Testis (tissue), 2 donors: ENCODE results near the gene CNTN4.

ENCODE experiments used
- POLR2A ChIP-seq: fragments of 450-650 bp; IDR thresholded peaks from one replicate; pipeline ENCODE4 v1.6.1; 2017; ENCODE audit warnings: antibody characterized with exemption, mild to moderate bottlenecking, moderate library complexity
- TF ChIP-seq, protein P1 (sequence below), 3 experiments: fragments of 450-650 bp in 2 of 3; fragments of 200-600 bp in 1 of 3; sonication (generic) in 1 of 3; IDR thresholded peaks; one replicate each; pipeline ENCODE4 v1.5.1; 2016 to 2019; ENCODE audit warnings: antibody characterized with exemption in 3 of 3, mild to moderate bottlenecking in 2 of 3, moderate library complexity in 1 of 3

DNA sequence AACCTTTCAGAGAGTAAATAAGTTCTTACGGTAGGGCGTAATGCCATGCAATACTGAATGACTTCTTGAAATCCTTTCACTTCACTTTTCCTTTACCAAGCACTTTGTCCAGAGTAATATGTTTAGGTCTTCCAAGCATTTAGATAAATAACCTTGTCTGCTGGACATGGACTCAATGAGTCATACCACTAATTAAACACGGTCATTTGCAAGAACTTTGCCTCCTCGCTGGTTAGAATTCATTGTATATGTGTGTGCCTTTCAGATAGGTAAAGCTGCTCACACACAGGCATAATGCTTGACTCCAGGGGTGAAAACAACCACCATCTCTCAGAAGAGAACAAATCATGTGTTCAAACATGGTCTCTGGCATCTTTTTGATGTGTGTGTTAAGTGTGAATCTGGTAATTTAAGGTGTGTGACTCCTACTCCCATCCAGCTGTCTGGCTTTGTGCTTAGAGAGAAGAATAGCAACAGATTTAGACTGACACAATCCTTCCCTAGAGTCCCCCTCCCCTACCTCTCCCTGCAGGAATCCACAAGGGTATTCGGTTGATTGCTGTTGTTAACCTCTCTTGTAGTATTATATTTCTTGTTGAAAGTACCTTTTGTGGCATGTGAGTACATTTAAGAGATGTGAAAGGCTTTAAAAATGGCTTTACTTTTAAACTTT lies 419.0 kb downstream of the CNTN4 start:
- TF ChIP-seq, protein P1, sequence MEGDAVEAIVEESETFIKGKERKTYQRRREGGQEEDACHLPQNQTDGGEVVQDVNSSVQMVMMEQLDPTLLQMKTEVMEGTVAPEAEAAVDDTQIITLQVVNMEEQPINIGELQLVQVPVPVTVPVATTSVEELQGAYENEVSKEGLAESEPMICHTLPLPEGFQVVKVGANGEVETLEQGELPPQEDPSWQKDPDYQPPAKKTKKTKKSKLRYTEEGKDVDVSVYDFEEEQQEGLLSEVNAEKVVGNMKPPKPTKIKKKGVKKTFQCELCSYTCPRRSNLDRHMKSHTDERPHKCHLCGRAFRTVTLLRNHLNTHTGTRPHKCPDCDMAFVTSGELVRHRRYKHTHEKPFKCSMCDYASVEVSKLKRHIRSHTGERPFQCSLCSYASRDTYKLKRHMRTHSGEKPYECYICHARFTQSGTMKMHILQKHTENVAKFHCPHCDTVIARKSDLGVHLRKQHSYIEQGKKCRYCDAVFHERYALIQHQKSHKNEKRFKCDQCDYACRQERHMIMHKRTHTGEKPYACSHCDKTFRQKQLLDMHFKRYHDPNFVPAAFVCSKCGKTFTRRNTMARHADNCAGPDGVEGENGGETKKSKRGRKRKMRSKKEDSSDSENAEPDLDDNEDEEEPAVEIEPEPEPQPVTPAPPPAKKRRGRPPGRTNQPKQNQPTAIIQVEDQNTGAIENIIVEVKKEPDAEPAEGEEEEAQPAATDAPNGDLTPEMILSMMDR (IDR thresholded peaks at IDR 0.05), result no peak
- TF ChIP-seq POLR2A, result no peak
